CD4-positive, alpha-beta T cell (primary cell): ENCODE data around the gene AFDN. TPM values are rescaled to one million over a fixed set of nuclear protein-coding genes. Genes with fewer than 3 reads are reported as not detected.

Experiments
- ATAC-seq: fragments of 200-7000 bp; cut with Tn5 transposase; one replicate; pipeline ENCODE4 v1.10.0; 2022; ENCODE audit warnings: mild to moderate bottlenecking; ENCODE audit not compliant: poor library complexity
- CTCF ChIA-PET: fragments of 350-600 bp; sonication (Branson Sonifier 250); formaldehyde crosslinking; loops from one replicate; lab custom pipeline; 2021; ENCODE audit warnings: antibody characterized with exemption, inconsistent platforms; lab: Charles Lee
- POLR2A ChIA-PET: fragments of 350-600 bp; sonication (Branson Sonifier 250); formaldehyde crosslinking; loops from one replicate; lab custom pipeline; 2021; ENCODE audit warnings: antibody characterized with exemption, inconsistent platforms; lab: Charles Lee
- DNase-seq, 14 experiments: peaks; one replicate each; pipeline ENCODE4 v3.0.0-alpha.2; 2013 to 2020; ENCODE audit warnings: mixed read lengths in 2 of 14
- H3K27ac ChIP-seq, 2 donors: one replicate each; pipeline versions ENCODE4 v1.5.1 to v1.7.0; 2013; ENCODE audit warnings: low read length in 2 of 2, low read depth in 1 of 2, mild to moderate bottlenecking in 1 of 2
- H3K27me3 ChIP-seq, 2 experiments: 1 replicate in 1 of 2; 2 replicates in 1 of 2; pipeline versions ENCODE4 v1.6.1 to v1.7.0; 2013; ENCODE audit warnings: low read length in 2 of 2, control low read depth in 1 of 2, mild to moderate bottlenecking in 1 of 2, moderate library complexity in 1 of 2; ENCODE audit not compliant: insufficient read depth in 2 of 2, control insufficient read depth in 1 of 2
- H3K36me3 ChIP-seq: one replicate; pipeline ENCODE4 v1.6.1; 2013; ENCODE audit warnings: low read length, control low read depth; ENCODE audit not compliant: insufficient read depth
- H3K4me1 ChIP-seq: one replicate; pipeline ENCODE4 v1.6.1; 2013; ENCODE audit warnings: low read length, control low read depth; ENCODE audit not compliant: insufficient read depth
- H3K4me3 ChIP-seq: one replicate; pipeline ENCODE4 v1.5.1; 2013; ENCODE audit warnings: mild to moderate bottlenecking, low read length, moderate library complexity
- H3K9me3 ChIP-seq, 2 experiments: 1 replicate in 1 of 2; 2 replicates in 1 of 2; pipeline versions ENCODE4 v1.6.1 to v1.7.0; 2013; ENCODE audit warnings: low read length in 2 of 2, mild to moderate bottlenecking in 2 of 2, control low read depth in 1 of 2, moderate library complexity in 1 of 2; ENCODE audit not compliant: control insufficient read depth in 1 of 2, insufficient read depth in 1 of 2
- H3K27ac Mint-ChIP-seq: one replicate; pipeline ENCODE4 v1.8.0; 2020; ENCODE audit warnings: mixed read lengths
- H3K27me3 Mint-ChIP-seq: one replicate; pipeline ENCODE4 v1.8.0; 2021; ENCODE audit warnings: mixed read lengths
- H3K36me3 Mint-ChIP-seq: one replicate; pipeline ENCODE4 v1.8.0; 2021; ENCODE audit warnings: low read depth, mixed read lengths
- H3K4me1 Mint-ChIP-seq: one replicate; pipeline ENCODE4 v1.8.0; 2021; ENCODE audit warnings: low read depth, mixed read lengths
- H3K4me3 Mint-ChIP-seq: one replicate; pipeline ENCODE4 v1.8.0; 2020; ENCODE audit warnings: mild to moderate bottlenecking, mixed read lengths
- H3K9me3 Mint-ChIP-seq: one replicate; pipeline ENCODE4 v1.8.0; 2020; ENCODE audit warnings: mixed read lengths
- CTCF ChIP-seq: fragments of 200-600 bp; IDR thresholded peaks from one replicate; pipeline ENCODE4 v1.8.0; 2022; ENCODE audit warnings: antibody characterized with exemption, mild to moderate bottlenecking
- intact Hi-C, 2 experiments: fragments of 100-400 bp; cut with DNase I in 1 of 2; cut with micrococcal nuclease in 1 of 2; formaldehyde crosslinking; loops; one replicate each; pipeline versions ENCODE4 v1.15.1 to v1.9.0; 2023 to 2025; cut with DNase I, micrococcal nuclease
- total RNA-seq, 174 experiments: library from RNA in 2 of 174; stranded (reverse) in 2 of 174; gene quantifications; one replicate each; pipeline ENCODE4 v1.2.3 and lab custom pipeline; 2021 to 2026

The AFDN gene
- total RNA-seq, 2 experiments from 2014 or later, result 9.1 to 10.2 TPM

GRCh38 chr6:167932468-167933276 lies 106.0 kb downstream of the AFDN start:
- H3K27ac Mint-ChIP-seq, result no peak overlapping the region
- CTCF ChIA-PET, result no interaction called here

GRCh38 chr6:167933290-167933689 lies 106.6 kb downstream of the AFDN start:
- H3K27me3 Mint-ChIP-seq, result peaks cover 5% of the 10 kb centered on the region
- no peaks in the 10 kb centered on the region for H3K9me3 ChIP-seq
- no peak overlapping the region for H3K27ac Mint-ChIP-seq
- DNase-seq, result no peak
- H3K4me1 Mint-ChIP-seq, result no peaks in the 10 kb centered on the region
- intact Hi-C loops, result no loop called here
- H3K4me3 ChIP-seq, result no peak overlapping the region
- no peak for ATAC-seq
- no peak overlapping the region for H3K4me3 Mint-ChIP-seq
- no peaks in the 10 kb centered on the region for H3K4me1 ChIP-seq
- no peaks in the 10 kb centered on the region for H3K27me3 ChIP-seq
- H3K9me3 Mint-ChIP-seq, result no peaks in the 10 kb centered on the region
- ChIA-PET POLR2A (no interaction called here), CTCF (no interaction called here)
- no peaks in the 10 kb centered on the region for H3K36me3 Mint-ChIP-seq
- no peak overlapping the region for H3K27ac ChIP-seq
- H3K36me3 ChIP-seq, result no peaks in the 10 kb centered on the region
- TF ChIP-seq CTCF, result no peak

More at GRCh38 chr6:167932468-167933276, 106.0 kb downstream of the AFDN start:
- no peaks in the 10 kb centered on the region for H3K36me3 Mint-ChIP-seq
- no peak overlapping the region for H3K27ac ChIP-seq
- H3K9me3 ChIP-seq, result no peaks in the 10 kb centered on the region
- no peak overlapping the region for H3K4me3 ChIP-seq
- no peak for TF ChIP-seq CTCF
- H3K4me1 ChIP-seq, result no peaks in the 10 kb centered on the region
- no peak overlapping the region for H3K4me3 Mint-ChIP-seq
- no peaks in the 10 kb centered on the region for H3K9me3 Mint-ChIP-seq
- no peaks in the 10 kb centered on the region for H3K27me3 Mint-ChIP-seq
- H3K27me3 ChIP-seq, result no peaks in the 10 kb centered on the region
- DNase-seq (no peak), ATAC-seq (no peak)
- H3K4me1 Mint-ChIP-seq, result no peaks in the 10 kb centered on the region
- POLR2A ChIA-PET, result no interaction called here
- intact Hi-C loops, result no loop called here
- H3K36me3 ChIP-seq, result no peaks in the 10 kb centered on the region

- Histone ChIP-seq H3K4me1 (no peaks in the 10 kb centered on the region), H3K36me3 (no peaks in the 10 kb centered on the region), H3K9me3 (no peaks in the 10 kb centered on the region), H3K27ac (no peak overlapping the region), H3K4me3 (no peak overlapping the region), H3K27me3 (no peaks in the 10 kb centered on the region)
- Mint-ChIP-seq H3K4me3 (no peak overlapping the region), H3K9me3 (no peaks in the 10 kb centered on the region), H3K27me3 (peaks cover 9% of the 10 kb centered on the region), H3K4me1 (no peaks in the 10 kb centered on the region), H3K27ac (no peak overlapping the region), H3K36me3 (no peaks in the 10 kb centered on the region)
- ChIA-PET POLR2A (no interaction called here), CTCF (no interaction called here)
- no peak for DNase-seq
- intact Hi-C loops, result no loop called here
- ATAC-seq, result no peak
- TF ChIP-seq CTCF, result no peak
Observed at GRCh38 chr6:167933847-167934246, 107.1 kb downstream of the AFDN start.
